HEK293 (cell line): ENCODE results near the gene ATF1.

Source experiments
- CTCF ChIA-PET: fragments of 350-600 bp; formaldehyde crosslinking; extraction: SDS; loops from one replicate; lab custom pipeline; 2021; ENCODE audit warnings: antibody characterized with exemption; lab: Yijun Ruan, JAX
- POLR2A ChIA-PET: fragments of 300-600 bp; formaldehyde crosslinking; extraction: SDS; loops from one replicate; lab custom pipeline; 2020; ENCODE audit warnings: antibody characterized with exemption, inconsistent platforms; lab: Yijun Ruan, JAX
- H3K27ac ChIP-seq: fragments of 200-500 bp; sonication (Bioruptor generic); 2 replicates; pipeline ENCODE4 v1.5.1; 2014; ENCODE audit warnings: low read depth, low read length, control low read depth, inconsistent platforms; ENCODE audit errors: extremely low read depth
- H3K36me3 ChIP-seq, 2 experiments: fragments of 200-500 bp in 1 of 2; sonication (Bioruptor generic) in 1 of 2; 1 replicate in 1 of 2; 2 replicates in 1 of 2; pipeline ENCODE4 v1.5.1; 2014 to 2017; ENCODE audit warnings: inconsistent platforms in 2 of 2, low read length in 2 of 2; ENCODE audit not compliant: control insufficient read depth in 2 of 2, insufficient read depth in 1 of 2
- H3K4me1 ChIP-seq: fragments of 200-500 bp; sonication (Bioruptor generic); 2 replicates; pipeline ENCODE4 v1.5.1; 2014; ENCODE audit warnings: mild to moderate bottlenecking, low read length, inconsistent platforms; ENCODE audit not compliant: control insufficient read depth, insufficient read depth
- H3K4me3 ChIP-seq: 2 replicates; pipeline ENCODE4 v1.5.1; 2011; ENCODE audit warnings: low read depth, mild to moderate bottlenecking, control low read depth, low read length, moderate library complexity
- H3K9me3 ChIP-seq: fragments of 200-500 bp; sonication (Bioruptor generic); 2 replicates; pipeline ENCODE4 v1.5.1; 2014; ENCODE audit warnings: low read depth, low read length, inconsistent platforms; ENCODE audit not compliant: control insufficient read depth, insufficient read depth
- HIC1 ChIP-seq: fragments of 450-650 bp; formaldehyde crosslinking; IDR thresholded peaks from 2 replicates; pipeline ENCODE4 v1.5.1; 2016; ENCODE audit warnings: missing biosample characterization, missing genetic modification characterization
- RBAK ChIP-seq: fragments of 450-650 bp; formaldehyde crosslinking; IDR thresholded peaks from 2 replicates; pipeline ENCODE4 v1.5.1; 2016; ENCODE audit warnings: missing biosample characterization, missing genetic modification characterization
- SETDB1 ChIP-seq: IDR thresholded peaks from one replicate; pipeline ENCODE4 v1.6.1; 2017; ENCODE audit warnings: mild to moderate bottlenecking, low read length, moderate library complexity, mixed read lengths; ENCODE audit not compliant: insufficient read length
- ZNF146 ChIP-seq: fragments of 450-650 bp; formaldehyde crosslinking; IDR thresholded peaks from 2 replicates; pipeline ENCODE4 v1.5.1; 2016; ENCODE audit warnings: missing biosample characterization, missing genetic modification characterization
- ZNF184 ChIP-seq: fragments of 450-650 bp; IDR thresholded peaks from 2 replicates; pipeline ENCODE4 v1.5.1; 2018; ENCODE audit warnings: missing biosample characterization, mild to moderate bottlenecking, missing genetic modification characterization
- ZNF266 ChIP-seq: fragments of 450-650 bp; formaldehyde crosslinking; IDR thresholded peaks from 2 replicates; pipeline ENCODE4 v1.5.1; 2016; ENCODE audit warnings: missing biosample characterization, missing genetic modification characterization, low read depth
- ZNF280D ChIP-seq: fragments of 450-650 bp; formaldehyde crosslinking; IDR thresholded peaks from 2 replicates; pipeline ENCODE4 v1.5.1; 2016; ENCODE audit warnings: missing biosample characterization, missing genetic modification characterization
- ZNF404 ChIP-seq: fragments of 450-650 bp; formaldehyde crosslinking; IDR thresholded peaks from 2 replicates; pipeline ENCODE4 v1.5.1; 2017; ENCODE audit warnings: missing biosample characterization, missing genetic modification characterization
- ZNF549 ChIP-seq: fragments of 450-650 bp; IDR thresholded peaks from 2 replicates; pipeline ENCODE4 v1.5.1; 2018; ENCODE audit warnings: missing biosample characterization, missing genetic modification characterization, mild to moderate bottlenecking, inconsistent platforms, moderate library complexity
- ZNF558 ChIP-seq: fragments of 450-650 bp; formaldehyde crosslinking; IDR thresholded peaks from 2 replicates; pipeline ENCODE4 v1.5.1; 2016; ENCODE audit warnings: missing biosample characterization, missing genetic modification characterization
- ZNF626 ChIP-seq: fragments of 450-650 bp; sonication (Bioruptor Pico); formaldehyde crosslinking; IDR thresholded peaks from 2 replicates; pipeline ENCODE4 v1.5.1; 2018; ENCODE audit warnings: missing biosample characterization, missing genetic modification characterization, inconsistent platforms
- TF ChIP-seq, protein P1 (sequence below): fragments of 450-650 bp; formaldehyde crosslinking; IDR thresholded peaks from 2 replicates; pipeline ENCODE4 v1.5.1; 2016; ENCODE audit warnings: missing biosample characterization, missing genetic modification characterization

The ATF1 gene

DNA sequence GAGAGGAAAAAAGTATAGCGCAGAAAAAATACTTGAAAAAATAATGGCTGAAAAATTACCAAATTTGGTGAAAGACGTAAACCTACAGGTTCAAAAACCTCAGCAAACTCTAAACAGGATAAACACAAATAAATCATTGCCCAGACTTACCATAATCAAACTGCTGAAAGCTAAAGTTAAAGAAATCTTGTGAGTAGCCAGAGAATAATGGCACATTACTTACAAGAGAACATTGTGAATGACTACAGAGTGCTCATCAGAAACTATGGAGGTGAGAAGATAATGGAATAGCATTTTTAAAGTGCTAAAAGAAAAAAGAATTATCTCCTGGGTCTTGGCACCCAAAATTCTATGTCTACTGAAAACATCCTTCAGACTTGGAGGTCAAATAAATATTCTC, 36.0 kb downstream of the ATF1 start:
- CTCF ChIA-PET, result no interaction called here

DNA sequence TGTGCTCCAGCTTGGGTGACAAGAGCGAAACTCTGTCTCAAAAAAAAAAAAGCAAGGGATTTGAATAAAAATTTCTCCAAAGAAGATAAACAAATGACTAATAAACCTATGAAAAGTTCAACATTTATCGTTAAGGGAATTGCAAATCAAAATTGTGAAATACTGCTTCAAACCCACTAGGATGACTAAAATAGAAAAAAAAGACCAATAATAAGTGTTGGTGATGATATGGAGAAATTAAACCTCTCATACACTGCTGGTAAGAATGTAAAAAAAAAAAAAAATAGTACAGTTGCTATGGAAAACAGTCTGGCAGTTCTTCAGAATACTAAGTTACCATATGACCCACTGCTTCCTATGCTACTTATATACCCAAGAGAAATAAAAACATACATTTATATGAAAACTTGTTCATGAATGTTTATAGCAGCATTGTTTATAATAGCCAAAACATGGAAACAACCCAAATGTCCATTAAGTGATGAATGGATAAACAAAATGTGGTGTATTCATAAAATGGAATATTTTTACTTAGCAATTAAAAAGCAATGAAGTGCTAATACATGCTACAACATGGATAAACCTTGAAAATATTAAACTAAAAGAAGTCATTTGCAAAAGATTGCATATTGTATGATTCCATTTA, 39.5 kb downstream of the ATF1 start:
- Histone ChIP-seq H3K36me3 (peaks cover 6 to 21% of the 10 kb centered on the region in 2 experiments; a peak in 2 of 3 replicates), H3K27ac (no peak overlapping the region), H3K4me3 (no peak overlapping the region), H3K4me1 (no peaks in the 10 kb centered on the region), H3K9me3 (no peaks in the 10 kb centered on the region)
- TF ChIP-seq ZNF184 (peak; percentile 97), HIC1 (tag by site-specific recombination) (no peak)
- ChIA-PET POLR2A (interaction anchor here (0.6 kb wide), 1 partner anchor 40 kb away, joined by 3 read pairs; the partner anchor contains the start of gene ATF1), CTCF (no interaction called here)

More for the DNA sequence above, 36.0 kb downstream of the ATF1 start:
- POLR2A ChIA-PET, result no interaction called here
- Histone ChIP-seq H3K4me1 (no peaks in the 10 kb centered on the region), H3K27ac (no peak overlapping the region), H3K9me3 (no peaks in the 10 kb centered on the region), H3K4me3 (no peak overlapping the region), H3K36me3 (peaks cover 24 to 44% of the 10 kb centered on the region in 2 experiments)
- TF ChIP-seq ZNF266 (tag by site-specific recombination) (no peak), ZNF558 (tag by site-specific recombination) (peak; percentile 98), ZNF146 (tag by site-specific recombination) (peak; percentile 82), RBAK (tag by site-specific recombination) (no peak), ZNF549 (tag by site-specific recombination) (no peak), ZNF404 (tag by site-specific recombination) (no peak), ZNF626 (tag by site-specific recombination) (peak; percentile 88), ZNF280D (tag by site-specific recombination) (0 out of 2 replicates have a peak, but pooled peaks have one; percentile 52), SETDB1 (peak; percentile 92)
- TF ChIP-seq, protein P1, sequence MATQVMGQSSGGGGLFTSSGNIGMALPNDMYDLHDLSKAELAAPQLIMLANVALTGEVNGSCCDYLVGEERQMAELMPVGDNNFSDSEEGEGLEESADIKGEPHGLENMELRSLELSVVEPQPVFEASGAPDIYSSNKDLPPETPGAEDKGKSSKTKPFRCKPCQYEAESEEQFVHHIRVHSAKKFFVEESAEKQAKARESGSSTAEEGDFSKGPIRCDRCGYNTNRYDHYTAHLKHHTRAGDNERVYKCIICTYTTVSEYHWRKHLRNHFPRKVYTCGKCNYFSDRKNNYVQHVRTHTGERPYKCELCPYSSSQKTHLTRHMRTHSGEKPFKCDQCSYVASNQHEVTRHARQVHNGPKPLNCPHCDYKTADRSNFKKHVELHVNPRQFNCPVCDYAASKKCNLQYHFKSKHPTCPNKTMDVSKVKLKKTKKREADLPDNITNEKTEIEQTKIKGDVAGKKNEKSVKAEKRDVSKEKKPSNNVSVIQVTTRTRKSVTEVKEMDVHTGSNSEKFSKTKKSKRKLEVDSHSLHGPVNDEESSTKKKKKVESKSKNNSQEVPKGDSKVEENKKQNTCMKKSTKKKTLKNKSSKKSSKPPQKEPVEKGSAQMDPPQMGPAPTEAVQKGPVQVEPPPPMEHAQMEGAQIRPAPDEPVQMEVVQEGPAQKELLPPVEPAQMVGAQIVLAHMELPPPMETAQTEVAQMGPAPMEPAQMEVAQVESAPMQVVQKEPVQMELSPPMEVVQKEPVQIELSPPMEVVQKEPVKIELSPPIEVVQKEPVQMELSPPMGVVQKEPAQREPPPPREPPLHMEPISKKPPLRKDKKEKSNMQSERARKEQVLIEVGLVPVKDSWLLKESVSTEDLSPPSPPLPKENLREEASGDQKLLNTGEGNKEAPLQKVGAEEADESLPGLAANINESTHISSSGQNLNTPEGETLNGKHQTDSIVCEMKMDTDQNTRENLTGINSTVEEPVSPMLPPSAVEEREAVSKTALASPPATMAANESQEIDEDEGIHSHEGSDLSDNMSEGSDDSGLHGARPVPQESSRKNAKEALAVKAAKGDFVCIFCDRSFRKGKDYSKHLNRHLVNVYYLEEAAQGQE, result no peak
